CD8-positive, alpha-beta memory T cell (primary cell): ENCODE data around the gene PRCD. TPM values are rescaled to one million over a fixed set of nuclear protein-coding genes. Genes with fewer than 3 reads are reported as not detected.

Experiments used
- CTCF ChIA-PET: fragments of 350-600 bp; sonication (Branson Sonifier 250); formaldehyde crosslinking; loops from one replicate; lab custom pipeline; 2021; ENCODE audit warnings: antibody characterized with exemption; lab: Charles Lee
- POLR2A ChIA-PET: fragments of 350-600 bp; sonication (Branson Sonifier 250); formaldehyde crosslinking; loops from one replicate; lab custom pipeline; 2021; ENCODE audit warnings: antibody characterized with exemption; lab: Charles Lee
- DNase-seq, 5 donors: peaks; one replicate each; pipeline versions ENCODE4 v3.0.0 to v3.0.0-alpha.2; 2020 to 2022; ENCODE audit warnings: mixed read lengths in 1 of 5
- H3K27ac ChIP-seq: one replicate; pipeline ENCODE4 v1.7.0; 2013; ENCODE audit warnings: low read depth, mild to moderate bottlenecking, low read length, moderate library complexity
- H3K27me3 ChIP-seq: 2 replicates; pipeline ENCODE4 v1.7.0; 2013; ENCODE audit warnings: low read length, mild to moderate bottlenecking; ENCODE audit not compliant: insufficient read depth, poor library complexity, severe bottlenecking
- H3K36me3 ChIP-seq: 2 replicates; pipeline ENCODE4 v1.7.0; 2013; ENCODE audit warnings: mild to moderate bottlenecking, low read length, moderate library complexity; ENCODE audit not compliant: insufficient read depth
- H3K4me1 ChIP-seq: 2 replicates; pipeline ENCODE4 v1.7.0; 2013; ENCODE audit warnings: mild to moderate bottlenecking, low read length, moderate library complexity; ENCODE audit not compliant: insufficient read depth
- H3K4me3 ChIP-seq: 2 replicates; pipeline ENCODE4 v1.7.0; 2013; ENCODE audit warnings: mild to moderate bottlenecking, low read length
- H3K9me3 ChIP-seq: 2 replicates; pipeline ENCODE4 v1.7.0; 2013; ENCODE audit warnings: mild to moderate bottlenecking, low read length
- H3K27ac Mint-ChIP-seq, 8 donors: one replicate each; pipeline ENCODE4 v1.8.0; 2020 to 2021; ENCODE audit warnings: mixed read lengths in 8 of 8, mild to moderate bottlenecking in 6 of 8, inconsistent platforms in 3 of 8, moderate library complexity in 3 of 8
- H3K27me3 Mint-ChIP-seq, 2 donors: one replicate each; pipeline ENCODE4 v1.8.0; 2020 to 2021; ENCODE audit warnings: mixed read lengths in 2 of 2, mild to moderate bottlenecking in 1 of 2, moderate library complexity in 1 of 2
- H3K36me3 Mint-ChIP-seq, 3 donors: one replicate each; pipeline ENCODE4 v1.8.0; 2020 to 2021; ENCODE audit warnings: mixed read lengths in 3 of 3, inconsistent platforms in 1 of 3, mild to moderate bottlenecking in 1 of 3
- H3K4me1 Mint-ChIP-seq, 3 donors: one replicate each; pipeline ENCODE4 v1.8.0; 2020 to 2021; ENCODE audit warnings: mixed read lengths in 3 of 3, inconsistent platforms in 1 of 3, mild to moderate bottlenecking in 1 of 3
- H3K4me3 Mint-ChIP-seq, 7 donors: one replicate each; pipeline ENCODE4 v1.8.0; 2020 to 2021; ENCODE audit warnings: mixed read lengths in 7 of 7, mild to moderate bottlenecking in 6 of 7, moderate library complexity in 4 of 7, inconsistent platforms in 2 of 7
- H3K9me3 Mint-ChIP-seq, 5 donors: one replicate each; pipeline ENCODE4 v1.8.0; 2020 to 2022; ENCODE audit warnings: mixed read lengths in 5 of 5, mild to moderate bottlenecking in 3 of 5, moderate library complexity in 2 of 5, inconsistent platforms in 1 of 5
- polyA plus RNA-seq: library from polyadenylated mRNA; unstranded; fragments of 300-500 nt; fragmentation: Illumina TruSeq; gene quantifications from one replicate; pipeline ENCODE4 v1.2.3, GENCODE V29; 2021
- total RNA-seq, 2 experiments: library from RNA; stranded (reverse); gene quantifications; one replicate each; pipeline ENCODE4 v1.2.3, GENCODE V29; 2021

Gene PRCD
- total and polyA plus RNA-seq, 3 experiments from 2014 or later: 0.38 to 1.2 (median 0.53) TPM

- H3K9me3 ChIP-seq: no peaks in the 10 kb centered on the region
- Mint-ChIP-seq H3K4me1 (peaks cover 0 to 10% (median 2%) of the 10 kb centered on the region in 3 donors), H3K36me3 (no peaks in the 10 kb centered on the region), H3K4me3 (no peak overlapping the region), H3K27me3 (peaks cover 10 to 18% of the 10 kb centered on the region in 2 donors), H3K27ac (no peak overlapping the region), H3K9me3 (no peaks in the 10 kb centered on the region)
- H3K4me1 ChIP-seq: peaks cover 7% of the 10 kb centered on the region
- H3K36me3 ChIP-seq: no peaks in the 10 kb centered on the region
- H3K27me3 ChIP-seq: peaks cover 5% of the 10 kb centered on the region
- POLR2A ChIA-PET: interaction anchor here (0.6 kb wide), 1 partner anchor 71 kb away, joined by 3 read pairs; no protein-coding TSS in a partner anchor
- H3K27ac ChIP-seq: no peak overlapping the region
- DNase-seq: no peak
- H3K4me3 ChIP-seq: no peak overlapping the region
- CTCF ChIA-PET: interaction anchor here (0.7 to 6.7 kb wide), 8 partner anchors 17 to 137 kb away, joined by 3 to 97 read pairs (median 3); no protein-coding TSS in a partner anchor
Observed at GRCh38 chr17:76544546-76545365, 4.9 kb downstream of the PRCD start.

DNA sequence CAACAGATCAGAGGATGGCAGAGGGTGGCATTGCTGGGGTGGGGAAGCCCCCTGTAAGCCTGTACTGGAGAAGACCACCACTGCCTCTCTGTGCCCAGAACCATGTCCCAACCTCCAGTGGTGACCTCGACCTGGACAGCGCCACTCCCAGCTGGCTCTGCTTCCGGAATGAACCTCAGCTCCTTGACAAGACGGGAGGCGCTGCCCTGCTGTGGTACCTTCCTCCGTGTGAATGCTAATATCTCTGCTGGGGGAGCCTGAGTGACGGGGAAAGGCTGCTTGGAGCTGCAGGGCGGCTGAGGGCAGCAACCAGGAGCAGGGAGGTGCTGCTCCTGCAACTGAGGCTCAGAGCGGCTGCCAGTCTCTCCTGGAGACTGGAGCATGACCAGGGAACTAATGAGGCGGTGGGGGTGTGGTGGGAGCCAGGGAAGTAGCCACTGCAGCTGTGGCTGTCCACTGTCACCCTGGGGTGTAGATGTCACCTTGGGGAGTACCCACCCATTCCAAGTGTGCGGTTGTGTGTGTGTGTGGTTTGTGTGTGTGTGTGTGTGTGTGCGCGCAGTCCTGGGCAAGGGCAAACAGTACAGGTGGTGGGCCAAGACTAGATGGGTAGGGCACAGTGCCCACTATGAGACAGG, 6.2 kb downstream of the PRCD start:
- H3K36me3 ChIP-seq: no peaks in the 10 kb centered on the region
- Mint-ChIP-seq H3K4me3 (no peak overlapping the region), H3K36me3 (peaks cover 0 to 3% (median 0%) of the 10 kb centered on the region in 3 donors), H3K27me3 (peaks cover 8 to 16% of the 10 kb centered on the region in 2 donors), H3K4me1 (peaks cover 0 to 2% (median 1%) of the 10 kb centered on the region in 3 donors), H3K27ac (peak overlapping the region in 4 of 8 donors; percentile 37 to 66 (median 48)), H3K9me3 (no peaks in the 10 kb centered on the region)
- H3K27me3 ChIP-seq: no peaks in the 10 kb centered on the region
- H3K4me1 ChIP-seq: peaks cover 7% of the 10 kb centered on the region
- H3K9me3 ChIP-seq: no peaks in the 10 kb centered on the region
- no peak overlapping the region for H3K4me3 ChIP-seq
- ChIA-PET POLR2A (interaction anchor here (0.5 to 1.1 kb wide), 6 partner anchors 11 to 690 kb away, joined by 3 to 7 read pairs (median 4); partner anchors contain the start of gene ST6GALNAC2), CTCF (interaction anchor here (0.7 to 6.7 kb wide), 20 partner anchors 11 to 372 kb away, joined by 3 to 97 read pairs (median 3); partner anchors contain the start of gene AANAT)
- DNase-seq: no peak
- H3K27ac ChIP-seq: no peak overlapping the region

- Mint-ChIP-seq H3K36me3 (peaks cover 0 to 3% (median 0%) of the 10 kb centered on the region in 3 donors), H3K9me3 (no peaks in the 10 kb centered on the region), H3K27me3 (peaks cover 7 to 14% of the 10 kb centered on the region in 2 donors), H3K4me1 (peaks cover 0 to 2% (median 0%) of the 10 kb centered on the region in 3 donors), H3K27ac (peak overlapping the region in 3 of 8 donors; percentile 37 to 72 (median 66)), H3K4me3 (no peak overlapping the region)
- Histone ChIP-seq H3K36me3 (no peaks in the 10 kb centered on the region), H3K4me3 (no peak overlapping the region), H3K9me3 (no peaks in the 10 kb centered on the region), H3K27ac (no peak overlapping the region), H3K27me3 (no peaks in the 10 kb centered on the region), H3K4me1 (peaks cover 7% of the 10 kb centered on the region)
- POLR2A ChIA-PET: interaction anchor here (0.9 to 1.1 kb wide), 4 partner anchors 10 to 181 kb away, joined by 3 to 7 read pairs (median 4); no protein-coding TSS in a partner anchor
- no peak for DNase-seq
- CTCF ChIA-PET: interaction anchor here (0.7 to 6.7 kb wide), 21 partner anchors 10 to 373 kb away, joined by 3 to 97 read pairs (median 3); partner anchors contain the start of gene AANAT
Observed at GRCh38 chr17:76546556-76547182, 6.8 kb downstream of the PRCD start.

- H3K4me1 ChIP-seq: peaks cover 7% of the 10 kb centered on the region
- POLR2A ChIA-PET: interaction anchor here (0.9 to 1.0 kb wide), 2 partner anchors 11 to 180 kb away, joined by 4 to 5 read pairs; no protein-coding TSS in a partner anchor
- H3K4me3 ChIP-seq: no peak overlapping the region
- no peaks in the 10 kb centered on the region for H3K9me3 ChIP-seq
- no peak overlapping the region for H3K27ac Mint-ChIP-seq
- peaks cover 0 to 2% (median 0%) of the 10 kb centered on the region in 3 donors for H3K4me1 Mint-ChIP-seq
- peak; percentile 28 to 76 (median 55) for DNase-seq
- H3K9me3 Mint-ChIP-seq: no peaks in the 10 kb centered on the region
- no peak overlapping the region for H3K4me3 Mint-ChIP-seq
- H3K36me3 ChIP-seq: no peaks in the 10 kb centered on the region
- no peaks in the 10 kb centered on the region for H3K27me3 ChIP-seq
- CTCF ChIA-PET: interaction anchor here (0.7 to 6.7 kb wide), 20 partner anchors 10 to 373 kb away, joined by 3 to 97 read pairs (median 3); partner anchors contain the start of gene AANAT
- peaks cover 0 to 3% (median 0%) of the 10 kb centered on the region in 3 donors for H3K36me3 Mint-ChIP-seq
- no peak overlapping the region for H3K27ac ChIP-seq
- peaks cover 5 to 11% of the 10 kb centered on the region in 2 donors for H3K27me3 Mint-ChIP-seq
Observed at GRCh38 chr17:76547183-76547641, 7.4 kb downstream of the PRCD start.

DNA sequence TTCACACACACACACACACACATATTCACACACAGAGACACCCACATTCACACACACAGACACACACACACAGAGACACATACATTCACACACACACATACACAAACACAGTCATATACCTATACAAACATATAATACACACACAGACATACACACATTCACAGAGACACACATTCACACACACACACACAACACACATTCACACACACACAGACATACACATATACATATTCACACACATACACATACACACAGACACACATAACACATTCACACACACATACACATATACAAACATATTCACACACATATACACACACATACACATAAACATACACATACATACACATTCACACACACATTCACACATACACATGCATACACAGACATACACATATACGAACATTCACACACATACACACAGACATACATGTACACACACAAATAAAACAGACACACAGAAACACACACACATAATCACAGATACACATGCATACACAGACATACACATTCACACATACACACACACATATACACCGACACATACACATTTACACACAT, 7.9 kb downstream of the PRCD start:
- no peak overlapping the region for H3K27ac Mint-ChIP-seq
- DNase-seq: no peak
- no peaks in the 10 kb centered on the region for H3K9me3 Mint-ChIP-seq
- ChIA-PET CTCF (interaction anchor here (0.6 to 6.7 kb wide), 10 partner anchors 10 to 133 kb away, joined by 3 to 97 read pairs (median 10); no protein-coding TSS in a partner anchor), POLR2A (no interaction called here)
- H3K27me3 ChIP-seq: no peaks in the 10 kb centered on the region
- H3K9me3 ChIP-seq: no peaks in the 10 kb centered on the region
- H3K4me1 Mint-ChIP-seq: peaks cover 0 to 2% (median 0%) of the 10 kb centered on the region in 3 donors
- H3K4me3 Mint-ChIP-seq: no peak overlapping the region
- H3K36me3 Mint-ChIP-seq: peaks cover 0 to 3% (median 0%) of the 10 kb centered on the region in 3 donors
- no peak overlapping the region for H3K27ac ChIP-seq
- H3K4me3 ChIP-seq: no peak overlapping the region
- H3K4me1 ChIP-seq: peaks cover 7% of the 10 kb centered on the region
- peaks cover 5 to 8% of the 10 kb centered on the region in 2 donors for H3K27me3 Mint-ChIP-seq
- H3K36me3 ChIP-seq: no peaks in the 10 kb centered on the region

- ChIA-PET POLR2A (no interaction called here), CTCF (interaction anchor here (0.6 to 2.0 kb wide), 2 partner anchors 25 to 83 kb away, joined by 3 to 19 read pairs; no protein-coding TSS in a partner anchor)
- H3K27ac Mint-ChIP-seq: no peak overlapping the region
- no peak for DNase-seq
- H3K36me3 Mint-ChIP-seq: peaks cover 0 to 3% (median 0%) of the 10 kb centered on the region in 3 donors
- H3K4me1 ChIP-seq: peaks cover 7% of the 10 kb centered on the region
- H3K9me3 Mint-ChIP-seq: no peaks in the 10 kb centered on the region
- no peak overlapping the region for H3K4me3 ChIP-seq
- no peaks in the 10 kb centered on the region for H3K27me3 ChIP-seq
- H3K4me1 Mint-ChIP-seq: peaks cover 0 to 2% (median 0%) of the 10 kb centered on the region in 3 donors
- no peaks in the 10 kb centered on the region for H3K9me3 ChIP-seq
- peaks cover 5 to 6% of the 10 kb centered on the region in 2 donors for H3K27me3 Mint-ChIP-seq
- H3K27ac ChIP-seq: no peak overlapping the region
- H3K4me3 Mint-ChIP-seq: no peak overlapping the region
- no peaks in the 10 kb centered on the region for H3K36me3 ChIP-seq
Observed at GRCh38 chr17:76548378-76549214, 8.8 kb downstream of the PRCD start.
